Activated naive CD4-positive, alpha-beta T cell (primary cell): Measurements from ENCODE around the gene HSFX3.
A peak's percentile ranks its signal among the peaks of the same experiment; 100 is the strongest.
"Not testable (repeated sequence)": the region's sequence is repeated elsewhere in the genome, so short reads cannot be mapped to it uniquely, and the experiment has no call there.

Experiments used
- DNase-seq, 4 experiments: peaks; one replicate each; lab custom pipeline; 2025; lab: John Stamatoyannopoulos, UW

HSFX3 gene

GRCh38 chrX:149517308-149517707 lies 32.4 kb downstream of the HSFX3 start:
- no peak for DNase-seq

GRCh38 chrX:149516604-149517003 lies 33.1 kb downstream of the HSFX3 start:
- DNase-seq: no peak

- DNase-seq: no peak
These were observed 33.6 kb downstream of the HSFX3 start for GRCh38 chrX:149515954-149516602.

GRCh38 chrX:149513825-149514428 lies 35.8 kb downstream of the HSFX3 start:
- no peak for DNase-seq

- DNase-seq: peak in 3 of 4 experiments; percentile 5 to 32 (median 10)
These were observed 37.4 kb downstream of the HSFX3 start for GRCh38 chrX:149512225-149512885.

GRCh38 chrX:149511081-149511480 lies 38.6 kb downstream of the HSFX3 start:
- DNase-seq: no peak

GRCh38 chrX:149510386-149510785 lies 39.3 kb downstream of the HSFX3 start:
- no peak for DNase-seq

- no peak for DNase-seq
These were observed 41.3 kb downstream of the HSFX3 start for GRCh38 chrX:149508467-149508866.

GRCh38 chrX:149506349-149506748 lies 43.4 kb downstream of the HSFX3 start:
- DNase-seq: no peak

GRCh38 chrX:149505671-149506070 lies 44.1 kb downstream of the HSFX3 start:
- no peak for DNase-seq

- peak; percentile 18 to 74 (median 58) for DNase-seq
These were observed 44.6 kb downstream of the HSFX3 start, which contains the start of gene IDS for GRCh38 chrX:149504915-149505651. TSS of gene IDS (minus strand) at chrX:149505306. CDS start at chrX:149505137, 169 bp downstream.

GRCh38 chrX:149504226-149504914 lies 45.4 kb downstream of the HSFX3 start:
- peak in 3 of 4 experiments; percentile 3 to 50 (median 27) for DNase-seq

- DNase-seq: peak in 1 of 4 experiments; percentile 42
These were observed 46.3 kb downstream of the HSFX3 start for GRCh38 chrX:149503446-149503845.

- not testable (repeated sequence) for DNase-seq
These were observed 46.8 kb downstream of the HSFX3 start for GRCh38 chrX:149502923-149503322.

GRCh38 chrX:149499766-149500165 lies 50.0 kb downstream of the HSFX3 start:
- DNase-seq: no peak

GRCh38 chrX:149498767-149499166 lies 51.0 kb downstream of the HSFX3 start:
- no peak for DNase-seq
